HepG2 (cell line): ENCODE data around the gene WFDC10A. TPM values are rescaled to one million over a fixed set of nuclear protein-coding genes. Genes with fewer than 3 reads are reported as not detected.
"Not testable (repeated sequence)": the region's sequence is repeated elsewhere in the genome, so short reads cannot be mapped to it uniquely, and the experiment has no call there.

Experiments
- ATAC-seq: fragments of 200-7000 bp; cut with Tn5 transposase; 3 replicates; pipeline ENCODE4 v1.9.1; 2020; ENCODE audit warnings: mild to moderate bottlenecking, moderate library complexity
- BruUV-seq: library from RNA; stranded (reverse); fragments of 400-500 nt; replicated peaks from 2 replicates; lab custom pipeline; 2021; lab: Mats Ljungman, UMichigan
- CTCF ChIA-PET: fragments of 300-600 bp; formaldehyde crosslinking; extraction: SDS; loops from one replicate; lab custom pipeline; 2021; ENCODE audit warnings: low total read pairs, inconsistent platforms, low intra/inter-chr PET ratio; lab: Yijun Ruan, JAX
- POLR2A ChIA-PET: fragments of 350-600 bp; sonication (Branson Sonifier 250); formaldehyde crosslinking; loops from one replicate; lab custom pipeline; 2020; ENCODE audit warnings: antibody characterized with exemption, inconsistent platforms; lab: Yijun Ruan, JAX
- DNase-seq: peaks from one replicate; pipeline ENCODE4 v3.0.0-alpha.2; 2015; ENCODE audit warnings: low spot score
- FAIRE-seq: peaks from 3 replicates; lab custom pipeline; 2011; peaks lifted over from hg19 to GRCh38; lab: Jason Lieb, UNC
- H2AFZ ChIP-seq: one replicate; pipeline ENCODE4 v1.6.1; 2011; ENCODE audit warnings: low read length, inconsistent platforms
- H3K27ac ChIP-seq: fragments of 300-600 bp; 3 replicates; pipeline ENCODE4 v1.8.0; 2011; ENCODE audit warnings: mixed run types, mild to moderate bottlenecking, mixed read lengths, low read length, inconsistent platforms; ENCODE audit not compliant: insufficient read depth; ENCODE audit errors: extremely low read length
- H3K27me3 ChIP-seq, 2 experiments: fragments of 200-600 bp in 1 of 2; 2 replicates in 1 of 2; 3 replicates in 1 of 2; pipeline versions ENCODE4 v1.6.0 to v1.8.0; 2011; ENCODE audit warnings: low read length in 2 of 2, mild to moderate bottlenecking in 2 of 2, moderate library complexity in 2 of 2, inconsistent platforms in 1 of 2; ENCODE audit not compliant: insufficient read depth in 2 of 2, control insufficient read depth in 1 of 2
- H3K36me3 ChIP-seq, 2 experiments: fragments of 200-600 bp in 1 of 2; replicated peaks in 1 of 2; 2 replicates in 1 of 2; 3 replicates in 1 of 2; pipeline versions ENCODE4 v1.5.1 to v1.8.0; 2011; ENCODE audit warnings: low read length in 2 of 2, inconsistent platforms in 1 of 2; ENCODE audit not compliant: insufficient read depth in 2 of 2, control insufficient read depth in 1 of 2
- H3K4me1 ChIP-seq: 2 replicates; pipeline ENCODE4 v1.5.1; 2012; ENCODE audit warnings: low read length, inconsistent platforms; ENCODE audit not compliant: insufficient read depth
- H3K4me2 ChIP-seq: 2 replicates; pipeline ENCODE4 v1.6.0; 2011; ENCODE audit warnings: low read depth, low read length, inconsistent platforms
- H3K4me3 ChIP-seq, 3 experiments: fragments of 200-600 bp in 1 of 3; sonication (generic), shearing (Covaris generic) in 1 of 3; replicated peaks in 1 of 3; 2 replicates each; pipeline ENCODE4 v1.5.1; 2011 to 2016; ENCODE audit warnings: low read length in 3 of 3, inconsistent platforms in 2 of 3, low read depth in 2 of 3, mild to moderate bottlenecking in 2 of 3, control low read depth in 1 of 3, mixed read lengths in 1 of 3; ENCODE audit not compliant: insufficient read depth in 1 of 3
- H3K79me2 ChIP-seq: one replicate; pipeline ENCODE4 v1.6.1; 2011; ENCODE audit warnings: low read length, inconsistent platforms; ENCODE audit not compliant: insufficient read depth
- H3K9ac ChIP-seq: 2 replicates; pipeline ENCODE4 v1.6.0; 2011; ENCODE audit warnings: mild to moderate bottlenecking, low read depth, low read length, inconsistent platforms; ENCODE audit not compliant: insufficient read depth
- H3K9me3 ChIP-seq: 2 replicates; pipeline ENCODE4 v1.5.1; 2012; ENCODE audit warnings: mild to moderate bottlenecking, low read length
- H4K20me1 ChIP-seq: 2 replicates; pipeline ENCODE4 v1.6.0; 2011; ENCODE audit warnings: inconsistent platforms, mild to moderate bottlenecking, low read length, moderate library complexity; ENCODE audit not compliant: insufficient read depth
- ATF7 ChIP-seq, 2 experiments: fragments of 450-650 bp in 1 of 2; sonication (generic) in 1 of 2; formaldehyde crosslinking in 1 of 2; IDR thresholded peaks; 2 replicates each; pipeline versions ENCODE4 v1.4.0 to v1.6.1; 2016 to 2020; ENCODE audit warnings: antibody characterized with exemption in 1 of 2, mild to moderate bottlenecking in 1 of 2, missing genetic modification reagents in 1 of 2
- CEBPB ChIP-seq: IDR thresholded peaks from 2 replicates; pipeline ENCODE4 v1.6.1; 2011; ENCODE audit warnings: low read depth, low read length, improper control_type of control experiment, borderline replicate concordance
- TBX2 ChIP-seq: sonication (generic); formaldehyde crosslinking; IDR thresholded peaks from 2 replicates; pipeline ENCODE4 v1.5.0; 2020; ENCODE audit warnings: missing genetic modification reagents, mild to moderate bottlenecking, borderline replicate concordance
- WGBS: methylation state at CpG from one replicate; pipeline ENCODE4 v1.1.6; 2017; ENCODE audit warnings: low lambda C conversion rate; 5-methylcytosine and 5-hydroxymethylcytosine counted together
- in situ Hi-C: cut with HindIII; loops from 2 replicates; pipeline ENCODE4 v1.10.0; 2017; ENCODE audit warnings: low pct_unique_long_range_greater_than_20kb; ENCODE audit not compliant: extremely low pct_ligation_motif_present
- intact Hi-C: fragments of 100-400 bp; cut with micrococcal nuclease; formaldehyde crosslinking; loops from one replicate; pipeline ENCODE4 v1.10.0; 2022; ENCODE audit not compliant: unreplicated experiment
- polyA plus RNA-seq, 8 experiments: library from polyadenylated mRNA; depleted of rRNA in 3 of 8; stranded (reverse) in 7 of 8; unstranded in 1 of 8; fragments of >200 nt; fragmentation: Illumina TruSeq in 4 of 8; extraction: Trizol in 4 of 8; gene quantifications; 2 replicates each; pipeline versions ENCODE4 v1.2.1 to v1.2.3, GENCODE V29; 2011 to 2016; ENCODE audit warnings: low read depth in 4 of 8, missing spikeins in 1 of 8, mixed read lengths in 1 of 8; ENCODE audit not compliant: insufficient read depth in 1 of 8
- total RNA-seq, 5 experiments: library from RNA; depleted of rRNA; stranded (reverse); fragments of >200 nt; fragmentation: Illumina TruSeq; extraction: Trizol; gene quantifications; 2 replicates each; pipeline ENCODE4 v1.2.3, GENCODE V29; 2016; ENCODE audit warnings: low read depth in 1 of 5

Gene WFDC10A
- total and polyA plus RNA-seq, 2 of the 13 experiments (the other 11 are each of a cell fraction or from before 2014, with no cell fraction given): not detected

- H3K4me2 ChIP-seq: no peak overlapping the region
- no peaks in the 10 kb centered on the region for H4K20me1 ChIP-seq
- H3K36me3 ChIP-seq: no peaks in the 10 kb centered on the region
- no peak overlapping the region for H3K4me3 ChIP-seq
- no peak for DNase-seq
- H2AFZ ChIP-seq: no peak overlapping the region
- no peaks in the 10 kb centered on the region for H3K27me3 ChIP-seq
- FAIRE-seq: no peak
- H3K4me1 ChIP-seq: no peaks in the 10 kb centered on the region
- no peaks in the 10 kb centered on the region for H3K9me3 ChIP-seq
- TF ChIP-seq ATF7 (IDR thresholded peaks at IDR 0.05) (peak; percentile 84), ATF7 (CRISPR knock-in tag; IDR thresholded peaks at IDR 0.05) (no peak), TBX2 (CRISPR knock-in tag) (no peak), CEBPB (peak; percentile 75; the same call in 1 of the 2 replicates)
- H3K9ac ChIP-seq: no peak overlapping the region
- ChIA-PET CTCF (no interaction called here), POLR2A (no interaction called here)
- WGBS: 5% methylated on average over 5 of the region's 5 CpGs
- in situ Hi-C loops: no loop called here
- no peak for ATAC-seq
- H3K27ac ChIP-seq: no peak overlapping the region
- no peaks in the 10 kb centered on the region for H3K79me2 ChIP-seq
- BruUV-seq: no TSS peak
- intact Hi-C loops: no loop called here
Observed at GRCh38 chr20:45639687-45640086, 10.1 kb downstream of the WFDC10A start.

GRCh38 chr20:45641076-45641475 lies 11.5 kb downstream of the WFDC10A start:
- BruUV-seq, DNase-seq, H3K9me3 ChIP-seq, ATAC-seq, H4K20me1 ChIP-seq, H3K4me3 ChIP-seq, H2AFZ ChIP-seq, H3K36me3 ChIP-seq, intact Hi-C loops, H3K27ac ChIP-seq, H3K4me1 ChIP-seq, in situ Hi-C loops, POLR2A ChIA-PET, H3K9ac ChIP-seq, H3K79me2 ChIP-seq, FAIRE-seq, H3K4me2 ChIP-seq, H3K27me3 ChIP-seq, CTCF ChIA-PET: not testable (repeated sequence)
- 76% methylated on average over 24 of the region's 24 CpGs for WGBS

GRCh38 chr20:45645869-45646268 lies 16.3 kb downstream of the WFDC10A start:
- intact Hi-C loops, CTCF ChIA-PET, BruUV-seq: not testable (repeated sequence)

More at GRCh38 chr20:45645869-45646268, 16.3 kb downstream of the WFDC10A start:
- ATAC-seq, H3K79me2 ChIP-seq, H3K9ac ChIP-seq, H3K4me1 ChIP-seq, in situ Hi-C loops, H3K4me2 ChIP-seq, H3K4me3 ChIP-seq, H3K9me3 ChIP-seq, H3K36me3 ChIP-seq, H4K20me1 ChIP-seq, H2AFZ ChIP-seq, FAIRE-seq, H3K27ac ChIP-seq, H3K27me3 ChIP-seq, DNase-seq, POLR2A ChIA-PET: not testable (repeated sequence)
- WGBS: 74% methylated on average over 15 of the region's 28 CpGs
